Jurkat, Clone E6-1 (cell line): ENCODE results near the gene ZDHHC13. TPM values are rescaled to one million over a fixed set of nuclear protein-coding genes. Genes with fewer than 3 reads are reported as not detected.

Experiments used
- DNase-seq: peaks from one replicate; pipeline ENCODE4 v3.0.0-alpha.2; 2011; ENCODE audit warnings: low read depth, low spot score
- H3K4me3 ChIP-seq: 2 replicates; pipeline ENCODE4 v1.5.1; 2011; ENCODE audit warnings: mild to moderate bottlenecking, low read length, control low read depth, moderate library complexity
- polyA plus RNA-seq: library from polyadenylated mRNA; unstranded; fragments of >200 nt; gene quantifications from one replicate; pipeline ENCODE4 v1.2.1, GENCODE V29; 2012; ENCODE audit warnings: missing spikeins; ENCODE audit not compliant: insufficient read length, insufficient read depth

ZDHHC13 gene
- polyA plus RNA-seq, result 34.0 TPM

GRCh38 chr11:19116971-19117759 is at the start of gene ZDHHC13:
Gene ZDHHC13, plus strand, starts transcription at chr11:19117168. Its CDS starts 82 bp downstream, at chr11:19117250.
- DNase-seq, result peak; percentile 92
- H3K4me3 ChIP-seq, result peak within 1 kb of the TSS; percentile 77

GRCh38 chr11:19071255-19071654 is 45.7 kb upstream of the ZDHHC13 start:
- no peak overlapping the region for H3K4me3 ChIP-seq
- peak; percentile 81 for DNase-seq

GRCh38 chr11:19072464-19072863 is 44.5 kb upstream of the ZDHHC13 start:
- no peak for DNase-seq
- H3K4me3 ChIP-seq, result no peak overlapping the region

GRCh38 chr11:19073454-19074415 is 43.2 kb upstream of the ZDHHC13 start:
- no peak for DNase-seq
- H3K4me3 ChIP-seq, result no peak overlapping the region

GRCh38 chr11:19075636-19076035 is 41.3 kb upstream of the ZDHHC13 start:
- no peak for DNase-seq

GRCh38 chr11:19076744-19077589 is 40.0 kb upstream of the ZDHHC13 start:
- H3K4me3 ChIP-seq, result no peak overlapping the region
- peak; percentile 21 for DNase-seq

More at GRCh38 chr11:19075636-19076035, 41.3 kb upstream of the ZDHHC13 start:
- no peak overlapping the region for H3K4me3 ChIP-seq

- no peak for DNase-seq
- no peak overlapping the region for H3K4me3 ChIP-seq
These were observed 39.0 kb upstream of the ZDHHC13 start for GRCh38 chr11:19077965-19078364.

- no peak overlapping the region for H3K4me3 ChIP-seq
- DNase-seq, result no peak
These were observed 37.1 kb upstream of the ZDHHC13 start for GRCh38 chr11:19079643-19080440.

GRCh38 chr11:19080579-19080993 is 36.4 kb upstream of the ZDHHC13 start:
- no peak overlapping the region for H3K4me3 ChIP-seq
- DNase-seq, result no peak

- no peak for DNase-seq
- H3K4me3 ChIP-seq, result no peak overlapping the region
These were observed 33.8 kb upstream of the ZDHHC13 start for GRCh38 chr11:19083166-19083565.

- no peak for DNase-seq
These were observed 32.2 kb upstream of the ZDHHC13 start for GRCh38 chr11:19084661-19085315.

GRCh38 chr11:19087658-19088057 is 29.3 kb upstream of the ZDHHC13 start:
- H3K4me3 ChIP-seq, result no peak overlapping the region
- DNase-seq, result no peak

More at GRCh38 chr11:19084661-19085315, 32.2 kb upstream of the ZDHHC13 start:
- no peak overlapping the region for H3K4me3 ChIP-seq

- no peak for DNase-seq
- no peak overlapping the region for H3K4me3 ChIP-seq
These were observed 28.2 kb upstream of the ZDHHC13 start for GRCh38 chr11:19088791-19089190.

GRCh38 chr11:19089421-19089820 is 27.5 kb upstream of the ZDHHC13 start:
- DNase-seq, result no peak
- H3K4me3 ChIP-seq, result no peak overlapping the region

GRCh38 chr11:19091366-19091765 is 25.6 kb upstream of the ZDHHC13 start:
- no peak overlapping the region for H3K4me3 ChIP-seq
- no peak for DNase-seq

- H3K4me3 ChIP-seq, result no peak overlapping the region
- no peak for DNase-seq
These were observed 24.6 kb upstream of the ZDHHC13 start for GRCh38 chr11:19092342-19092741.

GRCh38 chr11:19092850-19093249 is 24.1 kb upstream of the ZDHHC13 start:
- no peak for DNase-seq
- H3K4me3 ChIP-seq, result no peak overlapping the region

GRCh38 chr11:19093976-19094375 is 23.0 kb upstream of the ZDHHC13 start:
- no peak overlapping the region for H3K4me3 ChIP-seq
- no peak for DNase-seq
